ENCODE data around the gene KDM7A.
A peak's percentile ranks its signal among the peaks of the same experiment; 100 is the strongest.

KDM7A gene

GRCh38 chr7:140039066-140039465 lies 137.7 kb downstream of the KDM7A start:
- no peak for DNase-seq (ENCODE audit: low read depth)
- no peak overlapping the region for H3K4me3 ChIP-seq (ENCODE audit: low read length)
- TF ChIP-seq CTCF (conservative IDR thresholded peaks at IDR 0.05; ENCODE audit: low read length): no peak

- DNase-seq (ENCODE audit: low read depth): no peak
- no peak overlapping the region for H3K4me3 ChIP-seq (ENCODE audit: low read length)
- TF ChIP-seq CTCF (conservative IDR thresholded peaks at IDR 0.05; ENCODE audit: low read length): no peak
Measured at GRCh38 chr7:140036224-140036962, 140.4 kb downstream of the KDM7A start.

GRCh38 chr7:140035400-140036223 lies 141.2 kb downstream of the KDM7A start:
- TF ChIP-seq CTCF (conservative IDR thresholded peaks at IDR 0.05; ENCODE audit: low read length): no peak
- DNase-seq (ENCODE audit: low read depth): peak; percentile 67

More at GRCh38 chr7:140035400-140036223, 141.2 kb downstream of the KDM7A start:
- H3K4me3 ChIP-seq (ENCODE audit: low read length): no peak overlapping the region
